G401.6 (cell line): Measurements from ENCODE around the gene CASP2.

ENCODE experiments used
- FAIRE-seq: peaks from 2 replicates; lab custom pipeline; 2012; peaks lifted over from hg19 to GRCh38; lab: Jason Lieb, UNC

Gene CASP2

GRCh38 chr7:143299346-143299745 is 11.2 kb downstream of the CASP2 start:
- no peak for FAIRE-seq

DNA sequence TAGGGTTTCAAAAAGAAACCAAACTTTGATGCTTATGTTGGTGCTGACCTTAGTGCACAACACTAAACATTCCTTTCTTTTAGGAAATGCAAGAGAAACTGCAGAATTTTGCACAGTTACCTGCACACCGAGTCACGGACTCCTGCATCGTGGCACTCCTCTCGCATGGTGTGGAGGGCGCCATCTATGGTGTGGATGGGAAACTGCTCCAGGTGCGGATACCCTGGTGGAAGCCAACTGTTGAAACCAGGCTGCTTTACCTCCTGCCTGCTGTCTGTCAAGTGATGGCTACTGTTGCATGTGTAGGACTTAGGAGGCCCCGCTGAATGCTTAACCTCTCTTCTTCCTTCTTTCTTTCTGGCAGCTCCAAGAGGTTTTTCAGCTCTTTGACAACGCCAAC is 11.7 kb downstream of the CASP2 start:
- FAIRE-seq = no peak

- no peak for FAIRE-seq
These were observed 13.1 kb downstream of the CASP2 start for GRCh38 chr7:143300959-143301935.

- FAIRE-seq = no peak
These were observed 15.6 kb downstream of the CASP2 start for GRCh38 chr7:143303733-143304132.

DNA sequence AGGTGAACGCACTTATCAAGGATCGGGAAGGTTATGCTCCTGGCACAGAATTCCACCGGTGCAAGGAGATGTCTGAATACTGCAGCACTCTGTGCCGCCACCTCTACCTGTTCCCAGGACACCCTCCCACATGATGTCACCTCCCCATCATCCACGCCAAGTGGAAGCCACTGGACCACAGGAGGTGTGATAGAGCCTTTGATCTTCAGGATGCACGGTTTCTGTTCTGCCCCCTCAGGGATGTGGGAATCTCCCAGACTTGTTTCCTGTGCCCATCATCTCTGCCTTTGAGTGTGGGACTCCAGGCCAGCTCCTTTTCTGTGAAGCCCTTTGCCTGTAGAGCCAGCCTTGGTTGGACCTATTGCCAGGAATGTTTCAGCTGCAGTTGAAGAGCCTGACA is 16.8 kb downstream of the CASP2 start:
- no peak for FAIRE-seq

GRCh38 chr7:143305423-143306070 is 17.4 kb downstream of the CASP2 start:
- no peak for FAIRE-seq

GRCh38 chr7:143308632-143309031 is 20.5 kb downstream of the CASP2 start:
- no peak for FAIRE-seq

DNA sequence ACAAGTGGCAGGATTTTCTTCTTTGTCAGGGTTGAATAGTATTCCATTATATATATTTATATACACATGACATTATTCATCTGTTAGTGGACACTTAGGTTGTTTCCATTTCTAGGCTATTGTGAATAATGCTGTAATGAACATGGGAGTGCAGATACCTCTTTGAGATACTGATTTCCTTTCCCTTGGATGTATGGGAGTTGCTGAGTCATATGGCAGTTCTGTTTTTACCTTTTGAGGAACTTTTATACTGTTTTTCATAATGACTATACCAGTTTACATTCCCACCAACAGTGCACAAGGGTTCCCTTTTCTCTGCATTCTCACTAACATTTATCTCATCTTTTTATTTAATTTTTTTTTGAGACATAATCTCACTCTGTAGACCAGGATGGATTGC is 26.0 kb downstream of the CASP2 start:
- no peak for FAIRE-seq

- no peak for FAIRE-seq
These were observed 27.6 kb downstream of the CASP2 start, which contains the start of gene CLCN1 for GRCh38 chr7:143315776-143316175. TSS of gene CLCN1 (plus strand) at chr7:143316111. CDS start at chr7:143316213, 102 bp downstream.

GRCh38 chr7:143316492-143316891 is 28.3 kb downstream of the CASP2 start:
- no peak for FAIRE-seq

GRCh38 chr7:143318661-143319060 is 30.5 kb downstream of the CASP2 start:
- no peak for FAIRE-seq

GRCh38 chr7:143320620-143321019 is 32.5 kb downstream of the CASP2 start:
- FAIRE-seq = no peak

GRCh38 chr7:143321242-143321641 is 33.1 kb downstream of the CASP2 start:
- no peak for FAIRE-seq

DNA sequence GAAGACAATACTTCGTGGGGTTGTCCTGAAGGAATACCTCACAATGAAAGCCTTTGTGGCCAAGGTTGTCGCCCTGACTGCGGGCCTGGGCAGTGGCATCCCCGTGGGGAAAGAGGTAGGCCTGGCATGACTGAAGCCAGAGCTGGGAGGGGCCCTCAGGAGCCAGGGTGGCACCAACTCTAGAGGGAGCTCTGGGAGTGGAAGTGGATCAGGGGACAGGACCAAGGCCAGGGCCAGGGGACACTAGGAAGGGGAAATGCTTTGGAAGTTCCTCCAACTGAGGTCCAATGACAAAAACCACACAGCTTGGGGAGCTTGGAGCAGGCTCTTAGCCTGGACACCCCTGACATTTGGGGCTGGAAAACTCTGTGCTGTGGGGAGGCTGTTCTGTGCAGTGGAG is 33.6 kb downstream of the CASP2 start:
- no peak for FAIRE-seq

GRCh38 chr7:143322760-143323633 is 34.8 kb downstream of the CASP2 start:
- no peak for FAIRE-seq

DNA sequence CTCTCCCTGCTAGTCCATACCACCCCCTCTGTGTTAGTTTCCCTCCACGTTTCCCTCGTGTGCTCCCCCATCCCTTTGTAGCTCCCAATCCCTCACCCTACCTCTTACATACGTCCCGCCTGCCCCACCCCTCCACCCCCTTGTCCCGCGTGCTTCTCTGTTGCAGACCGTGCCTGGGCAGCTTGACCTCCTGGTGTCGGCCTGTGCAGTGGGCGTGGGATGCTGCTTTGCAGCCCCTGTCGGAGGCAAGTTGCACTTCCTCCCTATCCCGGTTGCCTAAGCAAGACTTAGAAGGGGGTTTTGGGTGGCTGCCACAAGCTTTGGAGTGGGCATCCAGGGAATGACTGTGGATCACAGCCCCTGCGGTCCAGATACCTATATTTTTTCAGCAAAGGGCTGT is 35.5 kb downstream of the CASP2 start:
- FAIRE-seq = no peak

- FAIRE-seq = no peak
These were observed 37.1 kb downstream of the CASP2 start for GRCh38 chr7:143325240-143325639.

- no peak for FAIRE-seq
These were observed 39.8 kb downstream of the CASP2 start for GRCh38 chr7:143327903-143328302.

DNA sequence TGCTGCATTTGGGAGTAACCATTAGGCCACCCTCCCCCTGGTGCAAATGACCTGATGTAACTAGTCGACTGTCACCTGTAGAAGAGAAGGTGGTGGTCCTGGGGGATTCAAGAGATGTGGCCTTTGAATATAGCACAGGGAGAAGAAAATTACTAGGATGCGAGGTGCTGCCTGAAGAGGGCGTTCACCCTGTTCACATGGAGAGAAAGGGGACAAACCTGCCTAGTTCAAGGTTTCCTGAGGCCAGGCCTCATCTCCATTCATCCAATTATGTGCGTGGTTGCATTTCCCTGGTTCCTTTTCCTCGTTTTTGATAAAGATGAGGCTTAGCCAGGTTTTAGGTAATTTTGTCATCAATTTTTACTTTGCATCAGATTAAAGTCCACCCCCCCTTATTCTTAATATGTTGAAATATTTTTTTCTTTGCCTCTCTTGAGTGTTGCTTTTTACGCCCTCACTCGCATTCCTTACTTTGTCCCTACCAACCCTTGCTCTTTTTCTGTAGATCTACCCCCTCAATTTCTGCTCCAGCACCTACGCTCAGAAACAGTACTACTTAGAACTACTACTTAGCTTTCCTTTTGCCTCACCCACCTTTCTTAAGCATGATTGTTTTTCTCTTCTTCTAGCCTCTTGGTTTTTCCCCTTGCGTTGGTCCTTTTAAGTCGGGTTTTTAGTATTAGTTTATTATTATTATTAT is 41.5 kb downstream of the CASP2 start:
- no peak for FAIRE-seq

- FAIRE-seq = no peak
These were observed 43.1 kb downstream of the CASP2 start for GRCh38 chr7:143331179-143331801.

DNA sequence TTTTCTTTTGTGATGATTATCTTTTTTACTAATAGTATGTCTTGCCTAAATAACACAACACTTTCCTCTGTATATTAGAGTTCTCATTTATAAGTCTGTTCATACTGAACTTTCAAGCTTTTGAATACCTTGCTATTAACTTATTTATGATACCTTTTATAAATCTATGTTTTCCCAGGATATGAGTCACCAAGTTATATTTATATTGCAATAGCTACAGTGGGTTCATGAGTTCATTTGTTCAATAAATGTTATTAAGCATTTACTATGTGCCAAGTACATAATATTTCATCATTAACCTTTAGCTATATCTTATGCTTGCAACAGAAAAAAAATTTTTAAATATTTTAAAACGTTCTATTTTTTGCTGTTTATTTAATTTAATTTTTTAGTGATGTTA is 46.1 kb downstream of the CASP2 start:
- FAIRE-seq = no peak
